GM18520 (cell line): Measurements from ENCODE around the gene STARD10.

ENCODE experiments used
- ATAC-seq: cut with Tn5 transposase; IDR thresholded peaks from one replicate; pipeline ENCODE4 v1.9.1; 2021; ENCODE audit not compliant: unreplicated experiment

Gene STARD10

GRCh38 chr11:72781313-72782080 is 12.3 kb downstream of the STARD10 start:
- no peak for ATAC-seq

DNA sequence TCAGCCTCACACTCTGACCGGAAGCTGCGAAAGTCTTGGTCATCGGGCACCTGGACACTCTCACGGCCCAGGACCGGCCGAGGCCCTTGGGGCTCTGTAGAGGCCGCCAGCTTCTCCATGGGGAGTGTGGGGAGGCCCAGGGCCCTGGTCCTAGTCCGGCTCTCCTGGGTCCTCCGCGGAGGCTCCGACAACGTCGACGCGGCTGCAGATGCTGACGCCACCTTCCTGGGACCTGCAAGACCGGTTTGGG is 12.9 kb downstream of the STARD10 start:
- ATAC-seq, result no peak

DNA sequence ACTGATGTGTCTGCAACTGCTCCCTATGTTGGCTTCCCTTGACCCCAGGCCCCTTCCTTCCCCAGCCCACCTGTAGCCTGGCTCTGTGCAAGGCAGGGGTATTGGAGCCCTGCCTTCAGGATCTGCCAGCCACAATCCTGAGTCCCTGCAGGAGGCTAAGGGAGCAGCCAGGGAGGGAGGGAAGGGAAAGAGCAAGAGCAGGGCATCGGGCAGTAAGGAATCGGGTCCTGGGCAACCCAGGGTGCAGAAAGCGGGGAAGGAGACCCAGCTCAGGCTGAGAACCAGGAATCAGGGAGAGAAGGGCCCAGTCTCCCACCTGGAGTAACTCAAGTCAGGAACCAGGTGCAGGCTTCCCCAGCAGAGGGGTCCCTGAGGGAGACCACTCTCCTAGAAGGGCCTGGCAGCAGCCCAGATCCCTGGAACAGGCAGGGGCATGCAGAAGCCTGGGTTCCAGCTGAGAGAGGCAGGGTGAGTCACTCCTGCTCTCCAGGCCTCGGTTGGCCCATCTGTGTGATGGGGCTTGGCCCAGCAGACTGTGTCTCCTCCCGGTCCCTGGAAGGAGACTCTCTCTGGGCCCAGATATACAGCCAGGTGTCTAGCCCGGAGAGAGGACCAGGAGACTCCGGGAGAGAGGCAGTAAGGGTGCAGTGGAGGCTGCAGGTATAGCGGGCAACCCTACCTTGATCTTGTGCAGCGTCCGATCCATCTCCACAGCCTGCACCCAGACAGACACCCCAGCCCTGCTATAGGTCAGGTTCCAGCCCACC is 13.4 kb downstream of the STARD10 start:
- ATAC-seq, result no peak

DNA sequence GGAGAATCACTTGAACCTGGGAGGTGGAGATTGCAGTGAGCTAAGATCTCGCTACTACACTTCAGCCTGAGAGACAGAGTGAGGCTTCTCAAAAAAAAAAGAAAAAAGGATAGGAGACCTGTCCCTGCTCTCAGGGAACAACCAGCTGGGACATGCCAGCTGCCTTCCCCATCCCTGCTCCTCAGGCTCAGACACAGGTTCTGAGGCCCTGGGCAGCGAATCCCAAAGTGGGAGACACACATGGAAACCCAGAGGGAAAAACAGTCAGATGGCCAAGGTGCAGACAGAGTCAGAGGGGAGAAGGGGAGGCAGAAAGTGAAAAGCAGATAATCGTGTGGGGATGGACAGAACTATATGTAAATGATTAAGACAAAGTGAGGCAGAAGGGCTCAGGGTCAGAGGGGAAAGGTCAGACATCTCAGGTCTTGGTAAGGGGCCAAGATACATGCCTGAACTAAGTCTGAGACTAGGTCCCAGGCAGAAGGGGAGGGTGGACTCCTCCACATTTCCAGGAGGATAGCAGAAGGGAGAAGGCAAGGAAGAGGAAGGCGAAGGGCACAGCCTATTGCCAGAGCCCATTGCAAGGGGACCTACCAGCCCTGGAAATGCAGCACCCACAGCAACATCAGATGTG is 14.2 kb downstream of the STARD10 start:
- no peak for ATAC-seq

DNA sequence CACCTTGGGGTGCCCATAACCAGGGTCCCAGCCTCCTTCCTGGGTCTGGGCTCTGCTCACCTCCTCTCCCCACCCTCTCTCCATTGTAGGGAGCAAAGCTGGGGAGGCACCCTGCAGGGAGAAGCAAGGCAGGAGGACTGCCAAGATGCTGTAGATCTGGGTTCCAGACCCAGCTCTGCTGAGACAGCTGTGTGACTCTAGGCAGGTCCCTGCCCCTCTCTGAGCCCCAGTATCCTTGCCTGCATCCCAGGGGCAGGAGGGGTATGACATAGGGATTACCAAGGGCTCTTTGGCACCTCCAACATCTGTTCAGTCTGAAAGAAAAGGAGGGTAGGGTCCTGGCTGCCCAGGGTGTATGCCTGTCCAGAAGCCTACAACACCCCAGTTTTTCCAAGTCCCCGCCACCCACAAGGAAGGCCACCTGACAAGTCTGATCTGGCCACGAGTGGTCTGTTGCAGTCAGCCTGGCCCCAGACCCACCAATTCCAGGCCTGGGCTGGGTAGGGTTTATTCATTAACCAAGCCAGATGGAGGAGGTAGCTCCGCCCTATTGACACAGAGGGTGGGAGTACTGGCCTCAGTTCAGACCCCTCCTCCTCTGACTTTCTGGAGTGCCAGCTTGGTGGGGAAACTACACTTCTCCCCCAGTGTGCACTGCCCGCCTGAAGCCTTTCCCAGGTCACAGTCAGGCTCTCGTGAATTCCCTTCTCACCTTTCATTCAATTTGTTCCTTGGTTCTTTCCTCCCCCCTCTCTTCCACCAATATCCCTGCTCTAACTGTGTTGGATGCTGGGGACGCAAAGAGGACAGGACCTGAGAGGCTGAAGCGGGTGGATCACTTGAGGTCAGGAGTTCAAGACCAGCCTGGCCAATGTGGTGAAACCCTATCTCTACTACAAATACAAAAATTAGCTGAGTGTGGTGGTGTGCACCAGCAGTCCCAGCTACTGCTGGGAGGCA is 15.0 kb downstream of the STARD10 start:
- ATAC-seq, result no peak

GRCh38 chr11:72777755-72778278 is 16.0 kb downstream of the STARD10 start:
- ATAC-seq, result no peak

GRCh38 chr11:72776844-72777754 is 16.7 kb downstream of the STARD10 start:
- ATAC-seq, result no peak

GRCh38 chr11:72776117-72776843 is 17.6 kb downstream of the STARD10 start:
- no peak for ATAC-seq

- ATAC-seq, result no peak
Observed at GRCh38 chr11:72775288-72776110, 18.3 kb downstream of the STARD10 start.

DNA sequence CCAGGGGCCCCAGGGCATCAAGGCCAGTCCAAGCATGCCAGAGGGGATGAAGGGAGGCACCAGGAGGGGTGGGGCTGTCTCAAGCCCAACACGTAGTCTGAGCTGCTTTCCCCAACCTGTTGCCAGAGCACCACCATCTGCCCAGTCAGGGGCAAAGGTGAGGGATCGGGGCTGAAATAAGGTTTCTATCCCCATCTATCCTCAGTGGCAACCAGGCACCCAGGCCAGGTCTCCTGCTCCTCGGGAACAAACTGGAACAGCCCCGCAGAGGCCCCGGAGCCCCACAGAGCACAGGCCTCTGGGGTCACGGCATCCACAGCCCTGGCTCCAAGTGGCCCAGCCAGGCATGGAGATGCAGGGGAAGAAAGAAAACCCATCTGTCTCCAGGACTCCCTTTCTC is 19.3 kb downstream of the STARD10 start:
- no peak for ATAC-seq

GRCh38 chr11:72773696-72774095 is 20.2 kb downstream of the STARD10 start:
- ATAC-seq, result no peak

GRCh38 chr11:72773291-72773690 is 20.6 kb downstream of the STARD10 start:
- ATAC-seq, result no peak

DNA sequence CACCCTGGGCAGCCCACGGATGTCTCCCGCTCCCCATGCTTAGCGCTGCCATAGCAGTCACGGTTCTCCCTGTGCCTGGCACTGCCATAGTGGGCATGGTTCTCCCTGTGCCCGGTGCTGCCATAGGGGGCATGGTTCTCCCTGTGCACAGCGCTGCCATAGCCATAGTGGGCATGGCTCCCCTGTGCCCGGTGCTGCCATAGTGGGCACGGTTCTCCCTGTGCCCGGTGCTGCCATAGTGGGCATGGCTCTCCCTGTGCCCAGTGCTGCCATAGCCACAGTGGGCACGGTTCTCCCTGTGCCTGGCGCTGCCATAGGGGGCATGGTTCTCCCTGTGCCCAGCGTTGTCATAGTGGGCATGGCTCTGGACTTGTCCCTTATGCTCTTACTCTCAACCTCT is 21.8 kb downstream of the STARD10 start:
- no peak for ATAC-seq

- ATAC-seq, result no peak
Observed at GRCh38 chr11:72771507-72771906, 22.3 kb downstream of the STARD10 start.

DNA sequence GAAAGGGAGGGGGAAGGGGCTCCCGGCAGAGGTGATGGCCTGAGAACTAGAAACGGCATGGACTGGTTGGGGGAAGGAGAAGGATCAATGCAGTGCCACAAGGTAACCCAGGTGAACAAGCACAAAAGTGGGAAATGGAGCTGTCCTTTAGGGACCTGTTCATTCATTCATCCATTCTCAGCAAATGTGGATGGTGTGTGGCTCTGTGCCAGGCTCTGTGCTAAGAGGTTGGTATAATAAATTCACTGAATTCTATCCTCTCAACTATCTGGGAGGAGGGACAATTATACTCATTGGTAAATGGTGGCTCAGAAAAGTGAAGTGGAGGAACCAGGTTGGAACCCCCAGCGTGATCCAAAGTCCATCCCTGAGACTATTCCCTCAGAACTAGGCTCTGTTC is 23.0 kb downstream of the STARD10 start:
- no peak for ATAC-seq

DNA sequence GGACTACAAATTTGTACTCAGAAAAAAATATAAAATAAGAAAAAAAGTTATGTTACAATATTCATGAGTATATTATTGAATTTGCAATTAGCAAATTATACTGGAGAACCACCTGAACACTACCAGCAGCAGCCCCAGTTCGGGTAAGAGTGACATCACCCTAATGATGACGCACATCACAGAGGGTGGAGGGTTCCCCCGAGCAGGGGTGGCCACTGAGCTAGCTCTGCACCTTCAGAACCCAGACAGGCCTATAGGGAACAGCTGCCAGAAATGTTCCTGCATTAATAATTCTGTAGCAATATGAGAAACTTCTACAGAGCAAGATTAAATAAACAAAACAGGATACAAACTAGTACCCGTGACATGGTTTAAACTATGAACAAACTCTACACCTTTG is 24.2 kb downstream of the STARD10 start:
- no peak for ATAC-seq

- ATAC-seq, result no peak
Observed at GRCh38 chr11:72768581-72768980, 25.3 kb downstream of the STARD10 start.
